Endothelial cell of umbilical vein (primary cell): ENCODE data around the gene GRAMD4. TPM values are rescaled to one million over a fixed set of nuclear protein-coding genes. Genes with fewer than 3 reads are reported as not detected.
"Not testable (repeated sequence)": the region's sequence is repeated elsewhere in the genome, so short reads cannot be mapped to it uniquely, and the experiment has no call there.

ENCODE experiments used
- BruUV-seq: library from RNA; stranded (reverse); fragments of 400-500 nt; replicated peaks from 2 replicates; lab custom pipeline; 2021; lab: Mats Ljungman, UMichigan
- CTCF ChIA-PET: fragments of 300-600, 350-600 bp; sonication (Branson Sonifier 250); formaldehyde crosslinking; loops from one replicate; lab custom pipeline; 2021; ENCODE audit warnings: antibody characterized with exemption, inconsistent platforms; lab: Charles Lee
- POLR2A ChIA-PET: fragments of 300-600, 350-600 bp; sonication (Branson Sonifier 250); formaldehyde crosslinking; loops from one replicate; lab custom pipeline; 2021; ENCODE audit warnings: antibody characterized with exemption, inconsistent platforms; lab: Charles Lee
- DNase-seq: peaks from one replicate; pipeline ENCODE4 v3.0.0-alpha.2; 2011; ENCODE audit warnings: low read depth, low spot score
- FAIRE-seq: peaks from 2 replicates; lab custom pipeline; 2011; peaks lifted over from hg19 to GRCh38; lab: Jason Lieb, UNC
- H2AFZ ChIP-seq: 2 replicates; pipeline ENCODE4 v1.6.0; 2012; ENCODE audit warnings: low read depth, low read length, control low read depth, inconsistent platforms
- H3K27ac ChIP-seq: 2 replicates; pipeline ENCODE4 v1.5.1; 2011; ENCODE audit warnings: low read depth, mild to moderate bottlenecking, control low read depth, low read length, moderate library complexity; ENCODE audit not compliant: insufficient read depth
- H3K27me3 ChIP-seq, 2 experiments: 2 replicates each; pipeline versions ENCODE4 v1.6.0 to v1.6.1; 2011; ENCODE audit warnings: low read length in 2 of 2, mixed read lengths in 1 of 2; ENCODE audit not compliant: control insufficient read depth in 2 of 2, insufficient read depth in 2 of 2
- H3K36me3 ChIP-seq, 2 experiments: 2 replicates in 1 of 2; 3 replicates in 1 of 2; pipeline ENCODE4 v1.5.1; 2011; ENCODE audit warnings: low read length in 2 of 2, mild to moderate bottlenecking in 1 of 2, moderate library complexity in 1 of 2; ENCODE audit not compliant: control insufficient read depth in 2 of 2, insufficient read depth in 2 of 2; ENCODE audit errors: extremely low read depth in 1 of 2
- H3K4me1 ChIP-seq: 3 replicates; pipeline ENCODE4 v1.5.1; 2011; ENCODE audit warnings: mild to moderate bottlenecking, low read length; ENCODE audit not compliant: control insufficient read depth, insufficient read depth; ENCODE audit errors: extremely low read depth
- H3K4me2 ChIP-seq: 2 replicates; pipeline ENCODE4 v1.6.1; 2011; ENCODE audit warnings: low read length, control low read depth, mixed read lengths; ENCODE audit not compliant: insufficient read depth
- H3K4me3 ChIP-seq, 3 experiments: fragments of 200-600 bp in 1 of 3; sonication (generic), shearing (Covaris generic) in 1 of 3; replicated peaks in 1 of 3; 2 replicates each; pipeline ENCODE4 v1.5.1; 2011 to 2016; ENCODE audit warnings: control low read depth in 3 of 3, low read length in 3 of 3, mild to moderate bottlenecking in 2 of 3, inconsistent platforms in 1 of 3, low read depth in 1 of 3, moderate library complexity in 1 of 3; ENCODE audit not compliant: insufficient read depth in 1 of 3
- H3K79me2 ChIP-seq: 2 replicates; pipeline ENCODE4 v1.6.0; 2012; ENCODE audit warnings: low read length, inconsistent platforms; ENCODE audit not compliant: control insufficient read depth, insufficient read depth
- H3K9ac ChIP-seq: replicated peaks from 2 replicates; pipeline ENCODE3; 2011; ENCODE audit warnings: low read length, control low read depth; ENCODE audit not compliant: insufficient read depth; ENCODE audit errors: extremely low read depth
- H3K9me1 ChIP-seq: replicated peaks from 3 replicates; pipeline ENCODE4 v1.6.0; 2011; ENCODE audit warnings: mild to moderate bottlenecking, low read length; ENCODE audit not compliant: control insufficient read depth, insufficient read depth; ENCODE audit errors: extremely low read depth
- H3K9me3 ChIP-seq: replicated peaks from 2 replicates; pipeline ENCODE4 v1.5.1; 2012; ENCODE audit warnings: low read length, inconsistent platforms; ENCODE audit not compliant: control insufficient read depth, insufficient read depth
- H4K20me1 ChIP-seq: replicated peaks from 2 replicates; pipeline ENCODE3; 2011; ENCODE audit warnings: mild to moderate bottlenecking, low read length; ENCODE audit not compliant: control insufficient read depth, insufficient read depth; ENCODE audit errors: extremely low read depth
- CTCF ChIP-seq, 2 donors: IDR thresholded peaks; 1 replicate in 1 of 2; 2 replicates in 1 of 2; pipeline ENCODE4 v1.5.1; 2011; ENCODE audit warnings: low read length in 2 of 2, mild to moderate bottlenecking in 2 of 2, moderate library complexity in 2 of 2, control low read depth in 1 of 2, inconsistent platforms in 1 of 2, low read depth in 1 of 2; ENCODE audit not compliant: insufficient read depth in 1 of 2; ENCODE audit errors: extremely low read depth in 1 of 2
- EZH2 ChIP-seq: IDR thresholded peaks from 2 replicates; pipeline ENCODE4 v1.6.1; 2012; ENCODE audit warnings: borderline replicate concordance, low read depth, mild to moderate bottlenecking, moderate library complexity, low read length, inconsistent platforms; ENCODE audit not compliant: severe bottlenecking
- FOS ChIP-seq: IDR thresholded peaks from 2 replicates; pipeline ENCODE4 v1.6.1; 2011; ENCODE audit warnings: mild to moderate bottlenecking, low read length, moderate library complexity, borderline replicate concordance; ENCODE audit not compliant: insufficient read depth
- GATA2 ChIP-seq: IDR thresholded peaks from 2 replicates; pipeline ENCODE4 v1.7.0; 2011; ENCODE audit warnings: low read depth, mild to moderate bottlenecking, moderate library complexity, mixed read lengths, low read length; ENCODE audit not compliant: insufficient read length, insufficient read depth
- JUN ChIP-seq: IDR thresholded peaks from 2 replicates; pipeline ENCODE4 v1.6.1; 2011; ENCODE audit warnings: borderline replicate concordance, low read depth; ENCODE audit not compliant: insufficient read length, insufficient read depth
- MAX ChIP-seq: IDR thresholded peaks from 2 replicates; pipeline ENCODE4 v1.6.1; 2011; ENCODE audit not compliant: insufficient read depth, insufficient read length
- MYC ChIP-seq: IDR thresholded peaks from one replicate; pipeline ENCODE4 v1.6.1; 2011; ENCODE audit warnings: mild to moderate bottlenecking, low read depth, low read length
- POLR2A ChIP-seq: IDR thresholded peaks from 2 replicates; pipeline ENCODE4 v1.6.1; 2012; ENCODE audit warnings: low read depth, mild to moderate bottlenecking, control low read depth, low read length
- POLR2AphosphoS5 ChIP-seq: IDR thresholded peaks from 2 replicates; pipeline ENCODE4 v1.6.1; 2012; ENCODE audit warnings: low read depth, mild to moderate bottlenecking, control low read depth, low read length, moderate library complexity; ENCODE audit not compliant: insufficient read depth
- dilution Hi-C: fragments of 300-500 bp; cut with MboI; formaldehyde crosslinking; loops from one replicate; pipeline ENCODE4 v1.15.0; 2019; ENCODE audit warnings: low sequenced_read_pairs; ENCODE audit not compliant: extremely low pct_ligation_motif_present
- intact Hi-C: fragments of 100-400 bp; cut with micrococcal nuclease; formaldehyde crosslinking; loops from one replicate; pipeline ENCODE4 v1.10.0; 2022
- polyA plus RNA-seq, 4 experiments: library from polyadenylated mRNA; depleted of rRNA in 3 of 4; stranded (reverse) in 3 of 4; unstranded in 1 of 4; fragments of >200 nt; gene quantifications; 2 replicates each; pipeline versions ENCODE4 v1.2.1 to v1.2.3, GENCODE V29; 2011 to 2012; ENCODE audit warnings: missing spikeins in 1 of 4
- total RNA-seq: library from RNA; stranded (reverse); gene quantifications from 2 replicates; pipeline ENCODE4 v1.2.3, GENCODE V29; 2021

GRAMD4 gene
- total and polyA plus RNA-seq, 2 donors (not counting 3 experiments of a cell fraction or from before 2014, with no cell fraction given) = 5.9 to 14.8 TPM

GRCh38 chr22:46620588-46621242, 529 bp downstream of the GRAMD4 start:
- Histone ChIP-seq H3K9me1 (no peaks in the 10 kb centered on the region), H3K4me2 (no peak overlapping the region), H4K20me1 (no peaks in the 10 kb centered on the region), H3K9me3 (no peaks in the 10 kb centered on the region), H2AFZ (no peak overlapping the region), H3K9ac (no peak overlapping the region), H3K4me3 (no peak overlapping the region), H3K27me3 (no peaks in the 10 kb centered on the region), H3K27ac (no peak overlapping the region), H3K79me2 (no peaks in the 10 kb centered on the region), H3K36me3 (no peaks in the 10 kb centered on the region), H3K4me1 (peaks cover 4% of the 10 kb centered on the region)
- intact Hi-C loops (no loop called here), dilution Hi-C loops (no loop called here)
- BruUV-seq = no TSS peak
- POLR2A ChIA-PET = no interaction called here
- no peak for DNase-seq
- FAIRE-seq = no peak
- CTCF ChIA-PET = no interaction called here
- TF ChIP-seq FOS (no peak), JUN (no peak), POLR2A (no peak), EZH2 (no peak), MAX (no peak), POLR2AphosphoS5 (no peak), MYC (no peak), GATA2 (no peak), CTCF (IDR thresholded peaks at IDR 0.05; ENCODE audit: extremely low read depth in 1 of 2, insufficient read depth in 1 of 2, low read depth in 1 of 2, low read length in 2 of 2) (no peak)

DNA sequence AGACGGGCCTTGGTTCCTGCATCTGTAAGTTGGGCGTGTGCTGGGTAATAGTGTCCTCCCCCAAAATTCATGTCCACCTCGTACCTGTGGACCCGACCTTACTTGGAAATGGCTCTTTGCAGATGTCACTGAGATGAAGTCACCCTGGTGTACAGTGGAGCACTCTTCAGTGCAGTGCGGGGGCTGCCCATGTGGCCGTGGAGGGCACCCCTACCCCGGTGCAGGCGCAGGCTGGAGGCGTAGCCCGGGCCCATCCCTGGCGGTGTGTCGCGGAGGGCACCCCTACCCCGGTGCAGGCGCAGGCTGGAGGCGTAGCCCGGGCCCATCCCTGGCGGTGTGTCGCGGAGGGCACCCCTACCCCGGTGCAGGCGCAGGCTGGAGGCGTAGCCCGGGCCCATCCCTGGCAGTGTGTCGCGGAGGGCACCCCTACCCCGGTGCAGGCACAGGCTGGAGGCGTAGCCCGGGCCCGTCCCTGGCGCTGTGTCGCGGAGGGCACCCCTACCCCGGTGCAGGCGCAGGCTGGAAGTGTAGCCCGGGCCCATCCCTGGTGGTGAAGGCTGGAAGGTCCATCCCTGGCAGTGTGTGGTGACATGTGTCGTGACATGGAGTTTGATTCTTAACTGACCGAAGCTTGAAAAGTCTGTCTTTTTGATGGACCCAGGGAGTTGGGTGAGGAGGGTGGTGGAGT, 1.2 kb downstream of the GRAMD4 start:
- H3K9me3 ChIP-seq, BruUV-seq, FAIRE-seq, H3K36me3 ChIP-seq, CTCF ChIA-PET, intact Hi-C loops, H3K9ac ChIP-seq, dilution Hi-C loops, POLR2A ChIA-PET, H3K4me2 ChIP-seq, H4K20me1 ChIP-seq, H3K9me1 ChIP-seq, H3K4me1 ChIP-seq, DNase-seq, H3K27ac ChIP-seq, H3K79me2 ChIP-seq, H3K27me3 ChIP-seq, H3K4me3 ChIP-seq, H2AFZ ChIP-seq: not testable (repeated sequence)
